Neural crest cell (in vitro differentiated cells): ENCODE results near the gene FOXC1. TPM values are rescaled to one million over a fixed set of nuclear protein-coding genes. Genes with fewer than 3 reads are reported as not detected.

Source experiments
- DNase-seq: peaks from one replicate; pipeline ENCODE4 v3.0.0; 2021; ENCODE audit warnings: low read depth, mixed read lengths, low spot score
- H3K27ac Mint-ChIP-seq: one replicate; pipeline ENCODE4 v1.8.0; 2021; ENCODE audit warnings: mild to moderate bottlenecking, mixed read lengths; ENCODE audit not compliant: unreplicated experiment
- H3K27me3 Mint-ChIP-seq: 2 replicates; pipeline ENCODE4 v1.8.0; 2021; ENCODE audit warnings: low read depth, mild to moderate bottlenecking, mixed read lengths
- H3K36me3 Mint-ChIP-seq: 2 replicates; pipeline ENCODE4 v1.8.0; 2021; ENCODE audit warnings: low read depth, mild to moderate bottlenecking, mixed read lengths
- H3K4me1 Mint-ChIP-seq: 2 replicates; pipeline ENCODE4 v1.8.0; 2021; ENCODE audit warnings: mixed read lengths
- H3K4me3 Mint-ChIP-seq: one replicate; pipeline ENCODE4 v1.8.0; 2021; ENCODE audit warnings: mild to moderate bottlenecking, mixed read lengths
- H3K9me3 Mint-ChIP-seq: 2 replicates; pipeline ENCODE4 v1.8.0; 2021; ENCODE audit warnings: mixed read lengths
- CTCF ChIP-seq: fragments of 200-600 bp; sonication (generic); conservative IDR thresholded peaks from 2 replicates; pipeline ENCODE4 v1.5.0; 2021; ENCODE audit warnings: antibody characterized with exemption, mild to moderate bottlenecking
- total RNA-seq: library from RNA; stranded (reverse); gene quantifications from 2 replicates; pipeline ENCODE4 v1.2.1, GENCODE V29; 2021

Gene FOXC1
- total RNA-seq, 1 donor from 2014 or later = 1.7 TPM

- no peak for DNase-seq
- no peaks in the 10 kb centered on the region for H3K9me3 Mint-ChIP-seq
- H3K27ac Mint-ChIP-seq = no peak overlapping the region
- H3K4me3 Mint-ChIP-seq = no peak overlapping the region
- peaks cover 24% of the 10 kb centered on the region for H3K4me1 Mint-ChIP-seq
- peaks cover 49% of the 10 kb centered on the region for H3K27me3 Mint-ChIP-seq
- H3K36me3 Mint-ChIP-seq = no peaks in the 10 kb centered on the region
- TF ChIP-seq CTCF = no peak
Measured at GRCh38 chr6:1600063-1600763, 9.5 kb upstream of the FOXC1 start.

- Mint-ChIP-seq H3K36me3 (no peaks in the 10 kb centered on the region), H3K27me3 (peaks cover 54% of the 10 kb centered on the region), H3K4me1 (peaks cover 29% of the 10 kb centered on the region)
Measured at GRCh38 chr6:1600764-1601157, 9.0 kb upstream of the FOXC1 start.

GRCh38 chr6:1601158-1602048 is 8.3 kb upstream of the FOXC1 start:
- Mint-ChIP-seq H3K27me3 (peaks cover 54% of the 10 kb centered on the region), H3K27ac (no peak overlapping the region), H3K36me3 (no peaks in the 10 kb centered on the region), H3K4me1 (peaks cover 29% of the 10 kb centered on the region), H3K9me3 (no peaks in the 10 kb centered on the region), H3K4me3 (no peak overlapping the region)
- TF ChIP-seq CTCF = no peak
- no peak for DNase-seq

More at GRCh38 chr6:1600764-1601157, 9.0 kb upstream of the FOXC1 start:
- TF ChIP-seq CTCF = no peak
- Mint-ChIP-seq H3K4me3 (no peak overlapping the region), H3K27ac (no peak overlapping the region), H3K9me3 (no peaks in the 10 kb centered on the region)
- no peak for DNase-seq

- no peak for TF ChIP-seq CTCF
- Mint-ChIP-seq H3K27ac (no peak overlapping the region), H3K27me3 (peaks cover 60% of the 10 kb centered on the region), H3K4me3 (peak overlapping the region; percentile 12), H3K4me1 (peaks cover 24% of the 10 kb centered on the region), H3K9me3 (no peaks in the 10 kb centered on the region), H3K36me3 (no peaks in the 10 kb centered on the region)
- DNase-seq = no peak
Measured at GRCh38 chr6:1602049-1602713, 7.5 kb upstream of the FOXC1 start.

- peaks cover 69% of the 10 kb centered on the region for H3K27me3 Mint-ChIP-seq
- H3K4me1 Mint-ChIP-seq = peaks cover 31% of the 10 kb centered on the region
- no peak overlapping the region for H3K27ac Mint-ChIP-seq
- no peaks in the 10 kb centered on the region for H3K9me3 Mint-ChIP-seq
- peak overlapping the region; percentile 79 for H3K4me3 Mint-ChIP-seq
- DNase-seq = no peak
- H3K36me3 Mint-ChIP-seq = no peaks in the 10 kb centered on the region
- TF ChIP-seq CTCF = no peak
Measured at GRCh38 chr6:1603708-1604107, 6.0 kb upstream of the FOXC1 start.
